ENCODE measurements around the gene RHOH. TPM values are rescaled to one million over a fixed set of nuclear protein-coding genes. Genes with fewer than 3 reads are reported as not detected.

The RHOH gene
- total RNA-seq, 1 experiment from 2014 or later: 74.2 TPM

- ChIA-PET CTCF (no interaction called here), POLR2A (ENCODE audit: low non-redundant PET) (no interaction called here)
- intact Hi-C loops (cut with micrococcal nuclease; ENCODE audit: unreplicated experiment): no loop called here
- no peak for TF ChIP-seq EZH2 (IDR thresholded peaks at IDR 0.05; ENCODE audit: borderline replicate concordance, low read depth, low read length, poor library complexity, severe bottlenecking)
- no peak for TF ChIP-seq CTCF (conservative IDR thresholded peaks at IDR 0.05; ENCODE audit: low read depth, low read length)
- DNase-seq (ENCODE audit: low spot score): no peak
- Histone ChIP-seq H3K4me3 (ENCODE audit: low read depth, low read length, poor library complexity, severe bottlenecking) (no peak overlapping the region), H3K27me3 (replicated peaks; ENCODE audit: insufficient read depth, low read depth, low read length, poor library complexity) (no peaks in the 10 kb centered on the region), H3K27ac (ENCODE audit: low read depth, low read length, poor library complexity, severe bottlenecking) (no peak overlapping the region), H3K36me3 (ENCODE audit: insufficient read depth, low read length, poor library complexity, severe bottlenecking) (peaks cover 55% of the 10 kb centered on the region), H3K4me1 (ENCODE audit: insufficient read depth, low read length, poor library complexity, severe bottlenecking) (no peaks in the 10 kb centered on the region), H3K9me3 (ENCODE audit: low read depth, low read length, poor library complexity, severe bottlenecking) (no peaks in the 10 kb centered on the region)
- no TSS peak for BruUV-seq (replicated peaks)
These were observed 50.1 kb downstream of the RHOH start for GRCh38 chr4:40246938-40247337.

GRCh38 chr4:40247350-40247749 lies 50.5 kb downstream of the RHOH start:
- CTCF ChIA-PET: no interaction called here
- H3K9me3 ChIP-seq (ENCODE audit: low read depth, low read length, poor library complexity, severe bottlenecking): no peaks in the 10 kb centered on the region
- no peak overlapping the region for H3K27ac ChIP-seq (ENCODE audit: low read depth, low read length, poor library complexity, severe bottlenecking)
- intact Hi-C loops (cut with micrococcal nuclease; ENCODE audit: unreplicated experiment): no loop called here
- POLR2A ChIA-PET (ENCODE audit: low non-redundant PET): no interaction called here
- no peaks in the 10 kb centered on the region for H3K4me1 ChIP-seq (ENCODE audit: insufficient read depth, low read length, poor library complexity, severe bottlenecking)
- TF ChIP-seq EZH2 (IDR thresholded peaks at IDR 0.05; ENCODE audit: borderline replicate concordance, low read depth, low read length, poor library complexity, severe bottlenecking): no peak
- no peak for TF ChIP-seq CTCF (conservative IDR thresholded peaks at IDR 0.05; ENCODE audit: low read depth, low read length)
- H3K4me3 ChIP-seq (ENCODE audit: low read depth, low read length, poor library complexity, severe bottlenecking): no peak overlapping the region
- BruUV-seq (replicated peaks): no TSS peak
- H3K36me3 ChIP-seq (ENCODE audit: insufficient read depth, low read length, poor library complexity, severe bottlenecking): peaks cover 51% of the 10 kb centered on the region
- H3K27me3 ChIP-seq (replicated peaks; ENCODE audit: insufficient read depth, low read depth, low read length, poor library complexity): no peaks in the 10 kb centered on the region
- no peak for DNase-seq (ENCODE audit: low spot score)

- H3K36me3 ChIP-seq (ENCODE audit: insufficient read depth, low read length, poor library complexity, severe bottlenecking): peaks cover 11% of the 10 kb centered on the region
- BruUV-seq (replicated peaks): no TSS peak
- ChIA-PET CTCF (no interaction called here), POLR2A (ENCODE audit: low non-redundant PET) (no interaction called here)
- H3K4me3 ChIP-seq (ENCODE audit: low read depth, low read length, poor library complexity, severe bottlenecking): no peak overlapping the region
- no peaks in the 10 kb centered on the region for H3K27me3 ChIP-seq (replicated peaks; ENCODE audit: insufficient read depth, low read depth, low read length, poor library complexity)
- H3K9me3 ChIP-seq (ENCODE audit: low read depth, low read length, poor library complexity, severe bottlenecking): no peaks in the 10 kb centered on the region
- DNase-seq (ENCODE audit: low spot score): peak; percentile 29
- peaks cover 20% of the 10 kb centered on the region for H3K4me1 ChIP-seq (ENCODE audit: insufficient read depth, low read length, poor library complexity, severe bottlenecking)
- no peak overlapping the region for H3K27ac ChIP-seq (ENCODE audit: low read depth, low read length, poor library complexity, severe bottlenecking)
- intact Hi-C loops (cut with micrococcal nuclease; ENCODE audit: unreplicated experiment): no loop called here
- TF ChIP-seq EZH2 (IDR thresholded peaks at IDR 0.05; ENCODE audit: borderline replicate concordance, low read depth, low read length, poor library complexity, severe bottlenecking) (no peak), CTCF (conservative IDR thresholded peaks at IDR 0.05; ENCODE audit: low read depth, low read length) (no peak)
These were observed 54.5 kb downstream of the RHOH start for GRCh38 chr4:40251366-40251765.

Measured in A673 (cell line).